Activated effector memory CD4-positive, alpha-beta T cell treated with anti-CD3 and anti-CD28 coated beads, Interleukin-2, amount 50 U/mL, for 16 hours (primary cell): ENCODE measurements around the gene PPP2R5A.
"Not testable (repeated sequence)": the region's sequence is repeated elsewhere in the genome, so short reads cannot be mapped to it uniquely, and the experiment has no call there.

Source experiments
- DNase-seq: peaks from one replicate; pipeline ENCODE4 v3.0.0-alpha.2; 2020

PPP2R5A gene

DNA sequence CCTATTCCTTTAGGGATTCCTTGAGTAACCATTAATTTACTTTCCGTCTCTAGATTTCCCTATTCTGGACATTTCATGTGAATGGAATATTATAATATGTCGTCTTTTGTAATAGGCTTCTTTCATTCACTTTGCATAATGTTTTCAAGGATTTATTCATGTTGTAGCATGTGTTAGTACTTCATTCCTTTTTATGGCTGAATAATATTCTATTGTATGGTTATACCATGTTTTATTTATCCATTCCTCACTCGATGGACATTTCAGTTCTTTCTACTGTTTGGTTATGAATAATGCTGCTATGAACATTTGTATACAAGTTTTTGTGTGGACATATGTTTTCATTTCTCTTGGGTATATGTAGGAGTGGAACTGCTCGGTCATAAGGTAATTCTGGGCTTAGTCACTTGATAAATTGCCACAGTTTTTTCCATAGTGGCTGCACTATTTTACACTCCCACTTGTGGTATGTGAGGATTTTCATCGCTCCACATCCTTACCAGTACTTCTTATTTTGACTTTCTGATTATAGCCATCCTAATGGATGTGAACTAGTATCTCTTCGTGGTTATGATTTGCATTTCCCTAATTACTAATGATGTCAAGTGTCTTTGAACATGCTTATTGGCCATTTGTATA, 17.7 kb downstream of the PPP2R5A start:
- DNase-seq, result no peak

DNA sequence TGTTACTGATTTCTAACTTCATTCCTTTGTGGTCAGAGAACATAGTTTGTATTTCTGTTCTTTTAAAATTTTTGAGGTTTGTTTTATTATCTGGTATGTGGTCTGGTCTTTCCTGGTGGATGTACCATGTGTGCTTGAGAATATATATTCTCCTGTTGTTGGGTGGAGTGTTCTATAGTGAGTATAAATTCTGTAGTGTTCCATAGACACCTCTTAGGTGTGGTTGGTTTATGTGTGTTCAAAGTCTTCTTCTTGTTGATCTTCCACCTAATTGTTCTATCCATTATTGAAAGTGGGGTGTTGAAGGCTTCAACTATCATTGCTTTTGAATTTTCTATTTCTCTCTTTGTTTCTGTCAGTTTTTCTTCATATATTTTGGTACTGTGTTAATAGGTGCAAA, 20.1 kb downstream of the PPP2R5A start:
- no peak for DNase-seq

DNA sequence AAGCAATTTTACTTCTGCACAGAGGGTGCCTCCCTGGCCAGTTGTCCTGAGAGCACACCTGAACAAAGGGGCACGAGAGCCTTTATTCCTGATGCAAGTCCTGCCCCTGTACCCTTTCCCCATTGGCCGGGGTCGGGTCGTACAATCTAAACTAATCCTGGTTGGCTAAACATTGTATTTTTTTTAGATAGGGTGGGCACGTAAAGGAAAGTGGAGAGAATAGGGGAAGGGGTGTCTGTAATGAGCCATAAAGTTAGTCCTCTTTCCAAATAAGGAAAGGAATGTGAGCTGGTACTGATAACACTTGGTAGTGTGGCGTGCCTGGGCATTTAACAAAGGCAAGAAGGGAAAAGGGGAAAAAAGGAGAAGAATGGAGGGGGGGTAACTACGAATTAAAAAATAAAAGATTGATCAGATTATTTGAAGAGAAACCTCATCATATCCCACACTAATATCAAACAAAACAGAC, 20.8 kb downstream of the PPP2R5A start:
- DNase-seq, result not testable (repeated sequence)

DNA sequence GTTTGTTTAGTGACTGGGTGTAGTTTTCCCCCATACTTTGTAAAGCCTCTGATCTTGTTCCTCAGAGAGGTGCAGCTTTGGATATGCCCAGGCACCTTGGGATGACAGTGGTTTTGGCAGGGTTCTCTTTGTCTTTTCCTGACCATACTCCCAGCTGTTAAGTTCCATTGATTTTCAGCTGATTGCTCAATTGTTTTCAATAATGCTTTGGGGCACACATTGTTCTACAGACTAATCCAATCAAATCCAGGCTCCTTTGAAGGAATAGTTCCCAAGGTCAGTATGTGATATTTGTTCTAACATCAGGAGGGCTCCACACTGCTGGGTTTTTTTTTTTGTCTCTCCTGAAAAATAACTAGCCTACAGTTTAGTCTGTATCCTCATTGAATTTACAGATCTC, 24.8 kb downstream of the PPP2R5A start:
- DNase-seq, result no peak

DNA sequence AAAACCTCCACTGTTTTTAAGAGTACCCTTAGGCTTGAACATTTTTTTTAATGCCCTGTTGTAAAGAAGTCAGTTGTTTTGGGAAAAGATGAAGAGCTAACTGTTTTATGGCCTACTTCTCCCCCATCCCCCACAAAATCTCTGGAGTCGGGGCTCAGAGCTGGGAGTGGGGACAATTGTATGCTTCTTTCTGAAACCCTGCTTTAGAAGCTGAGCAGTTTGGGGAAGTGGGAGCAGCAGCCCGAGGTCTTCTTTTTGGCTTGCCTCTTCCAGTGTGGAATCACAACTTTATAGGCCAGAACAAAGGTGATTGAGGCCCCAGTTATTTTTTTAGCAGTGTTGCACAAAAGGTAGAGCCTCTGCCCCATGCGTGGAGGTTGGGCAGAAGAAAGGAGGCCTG, 25.2 kb downstream of the PPP2R5A start:
- DNase-seq, result no peak

DNA sequence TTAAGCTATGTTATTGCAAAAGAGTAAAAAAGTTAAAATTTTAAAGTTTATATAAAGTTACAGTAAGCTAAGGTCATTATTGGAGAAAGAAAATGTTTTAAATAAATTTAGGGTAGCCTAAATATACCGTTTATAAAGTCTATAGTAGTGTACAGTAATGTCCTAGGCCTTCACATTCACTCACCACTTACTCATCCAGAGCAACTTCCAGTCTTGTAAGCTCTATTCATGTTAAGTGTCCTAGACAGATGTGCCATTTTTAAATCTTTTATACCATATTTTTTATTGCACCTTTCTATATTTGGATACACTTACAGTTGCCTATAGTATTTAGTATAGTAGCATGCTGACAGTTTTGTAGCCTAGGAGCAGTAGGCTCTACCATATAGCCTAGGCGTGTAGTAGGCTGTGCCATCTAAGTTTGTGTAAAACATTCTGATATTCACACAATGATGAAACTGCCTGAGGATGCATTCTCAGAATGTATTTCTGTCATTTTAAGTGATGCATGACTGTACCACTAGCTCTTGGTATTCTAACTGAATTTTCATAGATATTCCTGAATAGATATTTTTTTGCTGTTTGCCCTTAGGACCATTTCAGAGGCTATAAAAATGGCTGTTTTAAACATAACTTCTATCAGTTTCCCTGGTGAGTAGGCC, 26.8 kb downstream of the PPP2R5A start:
- DNase-seq, result no peak

DNA sequence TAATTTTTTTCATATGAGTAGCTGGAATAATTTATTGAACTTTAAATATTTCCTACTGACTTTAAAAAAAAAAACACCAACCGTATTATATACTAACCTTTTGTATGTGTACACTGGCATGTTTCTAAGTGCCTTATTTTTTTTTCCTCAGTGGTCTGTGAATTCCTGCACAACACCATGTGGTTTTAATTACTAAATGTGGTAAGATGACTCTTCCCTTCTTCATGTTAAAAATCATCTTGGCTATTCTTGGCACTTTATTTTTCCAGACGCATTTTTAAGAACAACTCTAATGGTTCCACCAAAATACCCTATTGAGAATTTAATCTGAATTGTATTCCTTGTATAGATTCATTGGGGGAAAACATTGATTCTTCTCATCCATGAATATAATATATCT, 28.4 kb downstream of the PPP2R5A start:
- DNase-seq, result no peak

DNA sequence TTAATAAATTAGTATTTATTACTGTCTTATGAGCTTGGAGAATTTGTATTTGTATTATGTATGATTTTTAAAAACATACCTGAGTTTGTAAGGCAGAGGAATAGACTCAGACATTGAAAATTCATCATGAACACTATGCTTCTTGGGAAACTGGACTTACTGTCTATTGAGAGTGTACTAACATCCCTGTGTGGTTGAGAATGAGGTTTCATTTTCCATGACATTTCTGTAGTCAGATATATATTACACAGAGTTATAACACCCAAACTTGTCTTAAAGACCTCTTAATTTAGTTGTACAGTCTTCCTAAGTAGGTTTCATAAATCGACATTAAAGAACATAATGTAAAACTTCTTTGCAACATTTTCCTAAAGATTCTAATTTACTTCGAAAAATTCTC, 30.0 kb downstream of the PPP2R5A start:
- no peak for DNase-seq

DNA sequence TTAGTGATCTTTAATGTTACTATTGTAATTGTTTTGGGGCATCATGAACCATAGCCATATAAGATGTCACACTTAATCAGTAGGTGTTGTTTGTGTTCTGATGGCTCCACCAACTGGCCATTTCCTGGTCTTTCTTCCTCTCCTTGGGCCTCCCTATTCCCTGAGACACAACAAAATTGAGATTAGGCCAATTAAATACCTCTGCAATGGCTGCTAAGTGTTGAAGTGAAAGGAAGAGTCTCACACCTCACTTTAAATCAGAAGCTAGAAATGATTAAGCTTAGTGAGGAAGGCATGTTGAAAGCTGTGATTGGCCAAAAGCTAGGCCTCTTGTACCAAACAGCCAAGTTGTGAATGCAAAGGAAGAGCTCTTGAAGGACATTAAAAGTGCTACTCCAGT, 30.7 kb downstream of the PPP2R5A start:
- no peak for DNase-seq

DNA sequence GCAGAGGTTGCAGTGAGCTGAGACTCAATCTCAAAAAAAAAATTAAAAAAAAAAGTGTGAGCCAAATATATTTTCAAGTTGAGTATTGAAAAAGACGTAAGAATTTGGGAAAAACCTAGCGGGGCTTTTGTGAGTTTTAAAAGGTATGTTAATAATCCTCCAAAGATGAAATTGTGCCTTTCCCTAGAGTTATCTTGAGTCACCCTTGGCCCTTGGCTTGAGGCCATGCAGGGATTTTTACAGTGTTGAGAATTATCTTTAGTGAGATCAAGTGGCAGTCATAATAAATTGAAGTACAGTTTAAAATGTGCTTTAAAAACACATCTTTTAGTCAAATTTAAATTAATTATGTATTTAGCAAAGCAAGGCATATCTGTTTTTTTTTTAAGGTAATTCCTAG, 32.7 kb downstream of the PPP2R5A start:
- DNase-seq, result no peak

DNA sequence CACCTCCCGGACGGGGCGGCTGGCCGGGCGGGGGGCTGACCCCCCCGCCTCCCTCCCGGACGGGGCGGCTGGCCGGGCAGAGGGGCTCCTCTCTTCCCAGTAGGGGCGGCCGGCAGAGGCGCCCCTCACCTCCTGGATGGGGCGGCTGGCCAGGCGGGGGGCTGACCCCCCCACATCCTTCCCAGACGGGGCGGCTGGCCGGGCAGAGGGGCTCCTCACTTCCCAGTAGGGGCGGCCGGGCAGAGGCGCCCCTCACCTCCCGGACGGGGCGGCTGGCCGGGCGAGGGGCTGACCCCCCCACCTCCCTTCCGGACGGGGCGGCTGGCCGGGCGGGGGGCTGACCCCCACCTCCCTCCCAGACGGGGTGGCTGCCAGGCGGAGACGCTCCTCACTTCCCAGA, 35.8 kb downstream of the PPP2R5A start:
- not testable (repeated sequence) for DNase-seq

DNA sequence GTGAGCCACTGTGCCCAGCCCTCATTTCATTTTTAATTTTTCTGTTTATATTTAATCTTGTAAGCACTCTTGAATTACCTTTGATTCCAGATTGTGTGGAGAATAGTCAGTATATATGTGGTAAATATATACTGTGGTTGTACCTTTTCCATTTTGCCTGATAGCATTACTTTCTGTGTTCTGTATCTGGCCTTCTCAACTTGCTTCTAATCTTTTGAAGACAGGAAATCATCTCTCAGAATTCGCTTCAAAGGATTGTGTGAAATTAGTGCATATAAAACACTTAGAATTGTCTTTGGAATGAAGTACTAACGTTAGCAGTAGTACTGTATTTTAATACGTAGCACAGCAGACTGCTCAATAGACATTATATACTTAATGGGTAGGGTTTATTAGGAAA, 37.9 kb downstream of the PPP2R5A start:
- no peak for DNase-seq

DNA sequence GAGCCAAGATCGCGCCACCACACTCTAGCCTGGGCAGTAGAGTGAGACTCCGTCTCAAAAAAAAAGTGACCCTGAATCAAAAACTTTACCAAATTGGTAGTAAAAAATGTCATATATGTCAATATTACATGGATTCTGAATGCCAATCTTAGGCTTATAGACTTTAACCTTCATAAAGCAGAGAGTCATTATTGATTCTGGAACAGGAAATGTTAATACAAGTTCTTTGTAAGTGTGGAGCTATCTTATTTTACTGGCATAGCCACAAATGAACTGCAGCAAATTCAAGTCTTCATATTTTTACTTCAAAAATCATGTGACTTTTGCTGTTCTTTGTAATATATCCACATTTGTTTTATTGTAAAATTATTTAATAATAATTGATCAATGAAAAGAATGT, 41.3 kb downstream of the PPP2R5A start:
- DNase-seq, result no peak

DNA sequence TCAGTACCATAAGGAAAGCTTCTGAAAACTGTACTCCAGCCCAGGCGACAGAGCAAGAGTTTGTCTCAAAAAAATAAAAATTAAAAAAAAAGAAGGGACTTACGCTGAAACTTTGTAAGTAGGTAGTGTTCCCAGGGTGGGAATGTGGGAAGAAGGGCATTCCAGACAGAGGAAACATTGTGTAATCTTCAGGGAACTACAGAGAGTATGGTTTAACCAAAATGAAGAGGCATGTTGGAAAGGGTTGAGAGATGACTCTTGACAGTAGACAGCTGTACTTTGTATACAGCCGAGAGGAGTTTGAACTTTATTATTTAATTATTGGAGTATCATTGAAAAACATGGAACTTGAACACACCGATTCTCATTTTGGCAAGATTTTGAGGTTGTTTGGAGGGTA, 43.0 kb downstream of the PPP2R5A start:
- no peak for DNase-seq

DNA sequence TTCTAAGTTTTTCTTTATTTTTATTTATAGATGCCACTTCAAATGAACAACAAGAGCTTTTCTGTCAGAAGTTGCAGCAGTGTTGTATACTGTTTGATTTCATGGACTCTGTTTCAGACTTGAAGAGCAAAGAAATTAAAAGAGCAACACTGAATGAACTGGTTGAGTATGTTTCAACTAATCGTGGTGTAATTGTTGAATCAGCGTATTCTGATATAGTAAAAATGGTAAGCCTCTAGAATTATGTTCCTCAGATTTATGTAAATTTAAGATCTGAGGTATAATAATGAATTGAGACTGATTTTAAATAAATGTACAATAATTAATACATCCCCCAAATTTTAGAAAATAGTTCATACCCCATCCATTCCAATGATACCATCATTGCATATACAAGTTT, 43.9 kb downstream of the PPP2R5A start:
- no peak for DNase-seq

DNA sequence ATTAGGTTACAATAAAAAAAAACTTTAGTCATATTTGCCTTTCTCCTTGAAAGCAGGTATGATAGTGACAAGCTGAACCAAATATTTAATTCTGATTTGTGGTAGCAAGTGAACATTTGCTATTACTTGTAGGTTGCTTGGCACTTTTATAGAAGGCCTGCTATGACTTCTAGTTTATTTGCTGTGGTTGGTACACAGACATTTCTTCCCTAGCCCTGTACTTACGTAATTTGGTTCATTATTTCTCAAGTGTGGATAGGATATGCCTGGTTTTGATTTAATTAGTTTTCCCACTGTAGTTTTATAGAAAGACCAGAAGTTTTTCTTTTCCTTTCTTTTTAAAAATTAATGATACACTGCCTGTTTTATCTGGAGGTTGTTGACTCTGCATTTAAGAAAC, 55.9 kb downstream of the PPP2R5A start:
- DNase-seq, result no peak

DNA sequence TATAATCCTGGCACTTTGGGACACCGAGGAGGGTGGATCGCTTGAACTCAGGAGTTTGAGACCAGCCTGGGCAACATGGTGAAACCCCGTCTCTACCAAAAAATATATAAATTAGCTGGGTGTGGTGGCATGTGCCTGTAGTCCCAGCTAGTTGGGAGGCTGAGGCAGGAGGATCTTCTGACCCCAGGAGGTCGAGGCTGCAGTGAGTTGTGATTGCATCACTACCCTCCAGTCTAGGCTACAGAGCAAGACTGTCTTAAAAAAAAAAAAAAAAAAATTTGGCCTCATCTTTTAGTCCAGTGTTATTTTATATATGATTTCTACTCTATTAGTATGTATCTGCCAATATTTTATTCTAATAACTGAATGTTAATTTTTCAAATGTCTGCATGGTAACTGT, 59.7 kb downstream of the PPP2R5A start:
- no peak for DNase-seq

DNA sequence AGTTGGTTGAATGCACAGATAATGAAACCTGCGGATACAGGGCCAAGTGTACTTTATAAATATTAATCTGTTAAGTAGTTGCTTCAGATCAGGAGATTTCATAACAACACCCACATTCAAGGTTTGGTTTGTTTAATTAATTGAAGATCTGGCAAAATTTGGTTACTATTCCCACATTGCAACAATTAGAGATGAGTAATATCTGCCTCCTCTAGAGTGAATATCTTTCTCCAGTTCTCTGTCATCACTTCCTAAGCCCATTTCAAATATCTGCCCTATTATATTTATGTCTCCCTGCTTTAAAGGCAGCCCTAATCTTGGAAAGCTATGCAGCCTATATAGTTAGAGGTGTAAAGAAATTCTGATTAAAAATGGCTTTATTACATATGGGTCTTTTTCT, 61.4 kb downstream of the PPP2R5A start:
- DNase-seq, result no peak

DNA sequence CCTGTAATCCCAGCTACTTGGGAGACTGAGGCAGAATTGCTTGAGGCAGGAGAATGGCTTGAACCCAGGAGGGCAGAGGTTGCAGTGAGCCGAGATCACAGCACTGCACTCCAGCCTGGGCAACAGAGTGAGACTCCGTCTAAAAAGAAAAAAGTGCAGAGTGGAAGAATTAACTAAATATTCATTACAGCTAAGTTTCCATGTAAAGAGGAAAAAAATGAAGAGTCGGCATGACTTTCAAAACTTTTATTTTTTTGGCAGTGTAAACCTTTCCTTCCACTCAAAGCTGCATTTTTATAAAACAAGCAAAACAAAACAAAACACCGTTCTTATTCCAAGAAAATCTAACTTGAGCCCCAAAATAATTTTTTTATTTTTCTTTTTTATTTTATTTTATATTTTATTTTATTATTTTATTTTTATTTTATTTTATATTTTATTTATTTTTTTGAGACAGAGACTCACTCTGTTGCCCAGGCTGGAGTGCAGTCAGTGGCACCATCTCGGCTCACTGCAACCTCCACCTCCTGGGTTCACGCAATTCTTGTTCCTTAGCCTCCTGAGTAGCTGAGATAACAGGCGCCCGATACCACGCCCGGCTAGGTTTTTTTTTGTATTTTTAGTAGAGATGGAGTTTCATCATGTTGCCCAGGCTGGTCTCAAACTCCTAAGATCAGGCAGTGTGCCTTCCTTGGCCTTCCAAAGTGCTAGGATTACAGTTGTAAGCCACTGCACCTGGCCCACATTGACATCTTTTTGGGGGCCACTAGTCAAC, 66.6 kb downstream of the PPP2R5A start:
- DNase-seq, result no peak

DNA sequence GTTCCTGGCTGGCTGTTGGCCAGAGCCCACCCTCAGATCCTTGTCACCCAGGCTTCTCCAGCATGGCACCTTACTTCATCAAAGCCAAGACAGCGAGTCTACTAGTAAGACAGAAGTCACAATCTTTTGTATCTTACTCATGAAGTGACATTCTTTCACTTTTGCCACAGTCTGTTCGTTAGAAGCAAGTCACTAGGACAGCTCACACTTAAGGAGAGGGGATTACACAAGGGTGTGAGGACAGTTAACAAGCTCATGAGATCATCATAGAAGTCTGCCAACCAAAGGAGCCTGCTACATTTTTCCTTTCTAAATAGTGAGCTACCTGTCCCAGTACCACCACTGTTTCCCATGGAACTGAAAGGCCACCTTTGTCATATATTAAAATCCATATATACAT, 68.0 kb downstream of the PPP2R5A start:
- DNase-seq, result no peak

DNA sequence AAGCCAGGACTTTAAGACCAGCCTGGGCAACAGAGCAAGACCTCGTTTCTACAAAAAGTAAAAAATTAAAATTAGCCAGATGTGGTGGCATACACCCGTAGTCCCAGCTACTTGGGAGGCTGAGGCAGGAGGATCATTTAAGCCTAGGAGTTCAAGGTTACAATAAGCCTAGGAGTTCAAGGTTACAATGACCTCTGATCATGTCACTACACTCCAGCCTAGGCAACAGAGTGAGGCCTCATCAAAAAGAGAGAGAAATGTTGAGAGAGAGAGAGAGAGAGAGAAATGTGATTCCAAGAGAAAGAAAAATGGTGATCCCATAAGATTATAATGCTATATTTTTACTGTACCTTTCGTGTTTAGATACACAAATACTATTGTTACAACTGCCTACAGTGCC, 69.3 kb downstream of the PPP2R5A start:
- DNase-seq, result no peak

DNA sequence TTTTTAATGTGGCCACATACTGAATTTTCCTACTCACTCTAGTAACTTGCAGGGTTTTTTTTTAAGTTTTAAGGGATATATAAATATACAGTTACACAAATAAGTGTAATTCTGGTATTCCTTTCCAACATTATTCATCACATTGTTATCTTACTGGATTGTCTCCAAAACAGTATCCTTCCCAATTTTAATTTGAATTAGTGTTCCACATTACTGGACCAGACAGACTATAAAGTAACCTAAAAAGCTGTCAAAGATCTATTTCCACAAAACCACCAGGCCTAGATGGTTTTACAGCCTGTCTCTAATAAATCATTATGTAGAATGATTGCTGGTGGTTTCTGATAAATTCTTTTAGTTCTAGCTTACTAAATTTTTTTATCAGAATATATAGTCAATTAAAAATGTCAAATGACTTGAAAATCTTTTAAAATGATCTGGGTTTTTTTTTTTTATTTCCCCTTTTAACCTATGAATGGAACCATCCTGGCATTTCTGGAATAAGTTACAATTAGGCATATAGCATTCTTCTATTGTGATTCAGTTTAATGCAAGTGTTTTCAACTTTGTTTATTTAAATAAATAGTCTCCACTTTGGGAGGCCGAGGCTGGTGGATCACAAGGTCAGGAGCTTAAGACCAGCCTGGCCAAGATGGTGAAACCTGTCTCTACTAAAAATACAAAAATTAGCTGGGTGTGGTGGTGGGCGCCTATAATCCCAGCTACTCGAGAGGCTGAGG, 70.2 kb downstream of the PPP2R5A start:
- DNase-seq, result no peak

DNA sequence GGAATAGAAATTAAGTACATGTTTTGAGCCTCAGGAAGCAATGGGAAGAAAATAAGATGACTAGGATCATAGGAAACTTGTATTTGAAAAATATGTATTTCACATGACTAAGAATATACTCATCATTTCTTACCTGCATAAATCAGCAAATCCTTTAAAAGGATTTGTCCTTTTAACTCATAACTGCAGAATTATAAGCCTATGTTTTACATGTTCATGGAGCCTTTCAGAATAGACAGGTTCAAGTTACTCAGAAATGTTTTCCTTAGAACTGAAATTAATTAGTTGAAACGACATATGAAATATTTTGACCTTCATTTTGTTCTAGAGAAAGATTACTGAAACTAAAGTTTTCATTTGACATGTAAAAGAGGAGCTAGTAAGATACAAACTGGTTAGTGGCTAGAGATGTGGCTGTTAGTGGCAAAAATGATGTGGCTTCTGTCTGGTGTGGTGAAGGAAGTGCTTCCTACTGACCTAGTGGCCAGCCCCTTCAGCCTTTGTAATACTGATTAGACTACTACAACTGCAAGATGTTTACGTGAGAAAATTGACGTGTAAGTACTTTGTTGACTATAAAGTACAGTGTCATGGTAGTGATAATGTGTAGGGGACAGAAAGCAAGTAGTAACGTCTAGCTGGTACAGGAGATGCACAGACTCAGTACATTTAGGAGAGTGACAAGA, 74.7 kb downstream of the PPP2R5A start:
- no peak for DNase-seq
